Kidney epithelial cell (primary cell): ENCODE measurements around the gene KRTAP12-2. TPM values are rescaled to one million over a fixed set of nuclear protein-coding genes. Genes with fewer than 3 reads are reported as not detected.
"Not testable (repeated sequence)": the region's sequence is repeated elsewhere in the genome, so short reads cannot be mapped to it uniquely, and the experiment has no call there.

Experiments used
- DNase-seq: peaks from one replicate; pipeline ENCODE4 v3.0.0-alpha.2; 2010; ENCODE audit warnings: low read depth
- H3K27me3 ChIP-seq: 2 replicates; pipeline ENCODE4 v1.6.0; 2011; ENCODE audit warnings: low read length; ENCODE audit not compliant: control insufficient read depth, insufficient read depth
- H3K36me3 ChIP-seq: 2 replicates; pipeline ENCODE4 v1.5.1; 2011; ENCODE audit warnings: low read length; ENCODE audit not compliant: control insufficient read depth, insufficient read depth
- H3K4me3 ChIP-seq: 2 replicates; pipeline ENCODE4 v1.5.1; 2011; ENCODE audit warnings: low read depth, mild to moderate bottlenecking, control low read depth, low read length
- total RNA-seq: library from RNA; depleted of rRNA; stranded (reverse); fragments of >200 nt; gene quantifications from 2 replicates; pipeline ENCODE4 v1.2.3, GENCODE V29; 2015
- TF ChIP-seq, protein P1 (sequence below): IDR thresholded peaks from 2 replicates; pipeline ENCODE4 v1.5.1; 2011; ENCODE audit warnings: mild to moderate bottlenecking, moderate library complexity, low read length, control low read depth, inconsistent platforms; ENCODE audit not compliant: insufficient read depth, poor library complexity, severe bottlenecking

The KRTAP12-2 gene
- total RNA-seq, 1 donor from 2014 or later, result not detected

DNA sequence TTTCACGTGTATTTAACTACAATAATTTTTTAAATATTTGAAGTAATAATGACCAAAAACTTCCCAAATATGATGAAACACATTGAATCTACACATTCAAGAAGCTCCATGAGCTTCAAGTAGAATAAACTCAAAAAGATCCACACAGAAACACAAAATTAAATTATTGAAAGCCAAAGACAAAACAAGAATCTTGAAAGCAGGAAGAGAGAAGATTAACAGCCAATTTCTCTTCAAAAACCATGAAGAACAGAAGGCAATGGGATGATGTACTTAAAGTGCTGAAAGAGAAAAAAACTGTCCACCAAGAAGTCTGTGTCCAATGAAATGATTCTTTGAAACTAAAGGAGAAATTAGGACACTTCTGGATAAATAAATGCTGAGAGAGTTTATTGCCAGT, 34.7 kb downstream of the KRTAP12-2 start:
- DNase-seq, result no peak
- Histone ChIP-seq H3K4me3 (no peak overlapping the region), H3K27me3 (peaks cover 3% of the 10 kb centered on the region), H3K36me3 (no peaks in the 10 kb centered on the region)
- TF ChIP-seq, protein P1, sequence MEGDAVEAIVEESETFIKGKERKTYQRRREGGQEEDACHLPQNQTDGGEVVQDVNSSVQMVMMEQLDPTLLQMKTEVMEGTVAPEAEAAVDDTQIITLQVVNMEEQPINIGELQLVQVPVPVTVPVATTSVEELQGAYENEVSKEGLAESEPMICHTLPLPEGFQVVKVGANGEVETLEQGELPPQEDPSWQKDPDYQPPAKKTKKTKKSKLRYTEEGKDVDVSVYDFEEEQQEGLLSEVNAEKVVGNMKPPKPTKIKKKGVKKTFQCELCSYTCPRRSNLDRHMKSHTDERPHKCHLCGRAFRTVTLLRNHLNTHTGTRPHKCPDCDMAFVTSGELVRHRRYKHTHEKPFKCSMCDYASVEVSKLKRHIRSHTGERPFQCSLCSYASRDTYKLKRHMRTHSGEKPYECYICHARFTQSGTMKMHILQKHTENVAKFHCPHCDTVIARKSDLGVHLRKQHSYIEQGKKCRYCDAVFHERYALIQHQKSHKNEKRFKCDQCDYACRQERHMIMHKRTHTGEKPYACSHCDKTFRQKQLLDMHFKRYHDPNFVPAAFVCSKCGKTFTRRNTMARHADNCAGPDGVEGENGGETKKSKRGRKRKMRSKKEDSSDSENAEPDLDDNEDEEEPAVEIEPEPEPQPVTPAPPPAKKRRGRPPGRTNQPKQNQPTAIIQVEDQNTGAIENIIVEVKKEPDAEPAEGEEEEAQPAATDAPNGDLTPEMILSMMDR, result no peak

DNA sequence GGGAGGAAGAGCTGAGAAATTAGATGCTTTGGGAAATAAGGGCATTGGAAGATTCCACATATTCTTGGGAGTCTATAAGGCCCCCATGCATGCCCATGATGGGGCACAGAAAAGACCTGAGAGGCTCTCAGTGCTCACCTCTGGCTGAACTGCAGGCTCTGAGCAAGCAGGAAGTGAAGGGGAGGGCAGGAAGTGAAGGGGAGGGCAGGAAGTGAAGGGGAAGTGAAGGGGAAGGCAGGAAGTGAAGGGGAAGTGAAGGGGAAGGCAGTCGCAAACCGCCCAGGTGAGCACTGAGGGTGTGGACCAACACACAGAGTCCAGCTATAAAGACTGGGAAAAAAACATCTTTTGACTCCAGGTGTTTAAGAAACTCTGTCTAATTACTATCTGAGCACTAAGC, 36.3 kb downstream of the KRTAP12-2 start:
- DNase-seq, result no peak
- TF ChIP-seq, protein P1, result no peak
- Histone ChIP-seq H3K4me3 (no peak overlapping the region), H3K27me3 (no peaks in the 10 kb centered on the region), H3K36me3 (no peaks in the 10 kb centered on the region)

DNA sequence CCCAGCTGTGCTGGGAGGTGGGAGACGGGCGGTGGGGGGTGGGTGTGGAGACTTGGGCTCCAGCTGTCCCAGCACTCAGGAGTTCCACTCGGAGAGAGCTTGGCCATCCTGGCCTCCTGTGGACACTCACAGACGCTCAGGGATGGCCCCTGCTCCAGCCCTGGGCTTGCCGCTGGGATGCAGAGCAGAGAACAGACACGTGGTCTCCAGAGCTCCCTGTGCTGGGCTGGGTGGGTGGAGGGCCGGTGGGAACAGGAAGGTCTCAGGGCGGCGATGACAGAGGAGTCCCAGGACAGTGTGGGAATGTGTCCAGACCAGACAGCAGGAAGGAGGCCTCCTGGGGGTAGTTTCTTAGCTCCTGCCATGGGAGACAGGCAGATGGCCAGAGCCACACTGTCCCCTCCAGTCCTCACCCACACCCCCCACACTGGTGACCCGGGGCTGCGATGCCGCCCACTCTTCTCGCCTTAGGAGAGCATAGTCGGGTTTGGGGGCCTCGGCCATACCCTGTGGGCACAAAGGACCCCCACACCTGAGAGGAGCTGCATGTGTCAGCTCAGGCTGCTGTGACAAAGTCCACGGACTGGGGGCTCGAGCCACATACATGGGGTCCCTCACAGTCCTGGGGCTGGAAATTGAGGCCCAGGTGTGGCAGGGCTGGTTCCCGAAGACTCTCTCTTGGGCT, 37.9 kb downstream of the KRTAP12-2 start:
- H3K27me3 ChIP-seq, result no peaks in the 10 kb centered on the region
- TF ChIP-seq, protein P1, result no peak
- DNase-seq, result no peak
- H3K4me3 ChIP-seq, result no peak overlapping the region
- H3K36me3 ChIP-seq, result no peaks in the 10 kb centered on the region

DNA sequence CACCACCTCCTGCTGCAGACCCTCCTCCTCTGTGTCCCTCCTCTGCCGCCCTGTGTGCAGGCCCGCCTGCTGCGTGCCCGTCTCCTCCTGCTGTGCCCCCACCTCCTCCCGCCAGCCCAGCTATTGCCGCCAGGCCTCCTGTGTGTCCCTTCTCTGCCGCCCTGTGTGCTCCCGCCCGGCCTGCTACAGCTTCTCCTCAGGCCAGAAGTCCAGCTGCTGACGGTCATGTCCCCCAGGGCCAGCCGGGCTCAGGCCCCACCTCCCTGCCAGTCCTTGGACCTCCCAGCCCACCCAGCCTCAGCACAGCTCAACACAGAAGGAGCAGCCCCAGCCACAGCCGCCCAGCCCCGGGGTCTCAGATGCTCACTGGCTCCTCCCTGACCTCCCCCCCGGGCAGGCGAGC, 38.9 kb downstream of the KRTAP12-2 start:
- DNase-seq, H3K36me3 ChIP-seq, H3K27me3 ChIP-seq, H3K4me3 ChIP-seq: not testable (repeated sequence)

DNA sequence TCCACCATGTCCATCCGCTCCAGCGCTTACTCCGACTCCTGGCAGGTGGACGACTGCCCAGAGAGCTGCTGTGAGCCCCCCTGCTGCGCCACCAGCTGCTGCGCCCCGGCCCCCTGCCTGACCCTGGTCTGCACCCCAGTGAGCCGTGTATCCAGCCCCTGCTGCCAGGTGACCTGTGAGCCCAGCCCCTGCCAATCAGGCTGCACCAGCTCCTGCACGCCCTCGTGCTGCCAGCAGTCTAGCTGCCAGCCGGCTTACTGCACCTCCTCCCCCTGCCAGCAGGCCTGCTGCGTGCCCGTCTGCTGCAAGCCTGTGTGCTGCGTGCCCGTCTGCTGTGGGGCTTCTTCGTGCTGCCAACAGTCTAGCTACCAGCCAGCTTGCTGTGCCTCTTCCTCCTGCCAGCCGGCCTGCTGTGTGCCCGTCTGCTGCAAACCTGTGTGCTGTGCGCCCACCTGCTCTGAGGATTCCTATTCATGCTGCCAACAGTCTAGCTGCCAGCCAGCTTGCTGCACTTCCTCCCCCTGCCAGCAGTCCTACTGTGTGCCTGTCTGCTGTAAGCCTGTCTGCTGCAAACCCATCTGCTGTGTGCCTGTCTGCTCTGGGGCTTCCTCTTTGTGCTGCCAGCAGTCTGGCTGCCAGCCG, 39.4 kb downstream of the KRTAP12-2 start:
- H3K27me3 ChIP-seq, H3K36me3 ChIP-seq, DNase-seq, H3K4me3 ChIP-seq: not testable (repeated sequence)

DNA sequence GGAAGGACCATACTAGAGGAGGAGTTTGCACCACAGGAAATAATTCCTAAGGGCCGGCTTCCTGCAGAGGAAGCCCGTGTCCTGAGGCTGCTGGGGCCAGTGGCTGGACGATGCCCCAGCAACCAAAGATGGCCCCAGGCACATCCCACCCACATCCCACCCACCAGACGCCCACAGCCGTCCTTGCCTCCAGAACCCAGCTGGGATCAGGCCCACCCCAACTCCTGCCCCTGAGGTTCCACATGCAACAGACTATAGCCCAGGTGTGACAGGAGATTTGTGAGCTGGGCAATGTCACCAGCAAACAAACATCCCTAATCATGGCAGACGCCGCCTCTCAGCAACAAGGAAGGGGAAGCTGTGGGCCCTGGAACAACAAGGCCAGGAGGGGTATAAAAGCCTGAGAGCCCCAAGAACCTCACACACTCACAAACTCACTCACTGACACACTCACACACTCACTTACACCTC, 40.0 kb downstream of the KRTAP12-2 start, which contains the start of gene KRTAP10-9:
KRTAP10-9 (plus strand) TSS at position 421 of the 471 bp plus-strand sequence. CDS start 79 bp downstream, outside the sequence.
- DNase-seq, result no peak
- TF ChIP-seq, protein P1, result no peak
- H3K4me3 ChIP-seq, result no peak within 1 kb of the TSS
- no peaks in the 10 kb centered on the region for H3K36me3 ChIP-seq
- H3K27me3 ChIP-seq, result no peaks in the 10 kb centered on the region
